GM19328 (cell line): ENCODE measurements around the gene RHCG.

Source experiments
- ATAC-seq: cut with Tn5 transposase; IDR thresholded peaks from one replicate; pipeline ENCODE4 v1.9.1; 2021; ENCODE audit warnings: mild to moderate bottlenecking, moderate library complexity; ENCODE audit not compliant: unreplicated experiment

Gene RHCG

GRCh38 chr15:89496155-89497098, at the start of gene RHCG:
Gene RHCG (minus strand): TSS chr15:89496583. CDS start chr15:89496544, 39 bp downstream.
- no peak for ATAC-seq

DNA sequence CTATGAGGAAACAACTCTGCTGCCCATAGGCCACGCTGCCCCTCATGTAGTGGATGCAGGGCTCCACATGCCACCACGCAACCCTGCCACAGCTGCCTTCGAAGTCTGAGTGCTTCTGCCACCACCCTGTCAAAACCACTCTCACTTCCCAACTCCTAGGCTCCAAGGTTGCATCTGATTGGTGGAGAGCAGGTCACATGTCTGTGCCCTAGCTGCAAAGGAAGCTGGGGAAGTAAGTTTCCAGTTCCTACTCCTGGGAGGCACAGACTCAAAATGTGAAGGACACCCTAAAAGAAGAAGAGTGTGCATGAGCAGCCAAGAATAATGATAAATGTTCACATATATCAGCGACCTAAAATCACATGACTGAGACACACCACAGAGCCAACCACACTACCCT, 47.0 kb upstream of the RHCG start:
- no peak for ATAC-seq

DNA sequence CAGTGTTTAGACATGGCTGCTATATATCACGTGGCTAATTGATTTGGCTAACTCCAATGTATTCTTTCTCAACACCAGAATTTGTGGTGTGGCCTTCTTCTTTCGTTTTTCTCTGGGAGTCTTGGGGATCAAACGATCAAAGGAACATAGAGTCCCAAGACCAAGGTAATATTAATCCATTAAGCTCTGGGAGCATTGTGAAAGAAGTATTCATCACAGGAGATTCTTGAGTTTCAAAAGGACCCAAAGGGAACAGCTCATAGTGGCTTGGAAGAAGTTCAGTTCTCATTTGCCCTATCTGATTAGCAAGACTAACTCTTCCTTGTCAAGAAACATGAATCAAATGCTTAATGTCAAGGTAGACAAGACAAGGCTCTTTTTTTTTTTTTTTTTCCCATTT, 46.0 kb upstream of the RHCG start:
- no peak for ATAC-seq

GRCh38 chr15:89539027-89539426, 42.6 kb upstream of the RHCG start:
- ATAC-seq, result no peak

DNA sequence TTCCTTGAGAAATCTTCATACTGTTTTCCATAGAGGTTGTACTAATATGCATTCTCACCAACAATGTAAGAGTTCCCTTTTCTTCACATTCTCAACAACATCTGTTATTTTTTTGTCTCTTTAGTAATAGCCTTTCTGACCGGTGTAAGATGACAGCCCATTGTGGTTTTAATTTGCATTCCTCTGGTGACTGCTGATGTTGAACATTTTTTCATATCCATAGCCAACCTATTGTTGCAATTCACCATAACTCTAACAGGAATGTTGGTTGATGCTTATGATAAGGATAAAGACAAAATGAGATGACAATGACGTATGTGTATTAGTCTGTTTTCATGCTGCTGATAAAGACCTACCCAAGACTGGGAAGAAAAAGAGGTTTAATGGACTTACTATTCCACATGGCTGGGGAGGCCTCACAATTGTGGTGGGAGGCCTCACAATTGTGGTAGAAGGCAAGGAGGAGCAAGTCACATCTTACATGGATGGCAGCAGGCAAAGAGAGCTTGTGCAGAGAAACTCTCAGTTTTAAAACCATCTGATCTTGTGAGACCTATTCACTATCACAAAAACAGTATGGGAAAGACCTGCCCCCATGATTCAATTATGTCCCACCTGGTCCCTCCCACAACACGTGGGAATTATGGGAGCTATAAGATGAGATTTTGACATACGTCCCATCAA, 37.6 kb upstream of the RHCG start:
- ATAC-seq, result no peak

DNA sequence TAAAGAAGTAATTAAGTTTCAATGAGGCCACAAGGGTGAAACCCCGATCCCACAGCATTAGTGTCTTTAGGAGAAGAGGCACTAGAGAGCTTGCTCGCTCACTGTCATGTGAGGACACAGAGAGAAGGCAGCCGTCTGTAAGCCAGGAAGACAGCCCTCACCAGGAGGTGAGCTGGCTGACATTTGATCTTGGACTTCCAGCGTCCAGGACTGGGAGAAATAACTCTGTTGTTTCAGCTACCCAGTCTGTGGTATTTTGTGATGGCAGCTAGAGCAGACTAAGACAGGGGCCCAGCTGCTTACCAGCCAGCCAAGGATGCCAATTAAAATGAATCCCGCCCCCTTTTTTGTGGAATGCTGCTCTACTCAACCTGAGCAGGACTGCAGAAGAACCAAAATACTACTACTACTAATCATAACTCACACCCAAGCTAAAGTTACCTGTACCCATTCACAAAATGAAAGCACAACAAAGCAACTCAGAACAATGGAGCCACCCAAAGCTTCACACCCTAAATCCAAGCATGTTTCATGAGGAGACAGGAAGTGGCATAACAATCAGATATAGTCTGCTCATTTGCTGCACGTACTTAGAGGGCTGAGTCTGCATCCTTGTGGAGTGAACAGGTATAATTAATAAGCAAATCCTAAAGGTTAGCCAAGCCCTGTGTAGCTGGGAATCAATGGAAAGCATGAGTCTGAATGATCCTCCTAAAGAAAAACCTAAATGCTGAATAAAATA, 35.6 kb upstream of the RHCG start:
- no peak for ATAC-seq

DNA sequence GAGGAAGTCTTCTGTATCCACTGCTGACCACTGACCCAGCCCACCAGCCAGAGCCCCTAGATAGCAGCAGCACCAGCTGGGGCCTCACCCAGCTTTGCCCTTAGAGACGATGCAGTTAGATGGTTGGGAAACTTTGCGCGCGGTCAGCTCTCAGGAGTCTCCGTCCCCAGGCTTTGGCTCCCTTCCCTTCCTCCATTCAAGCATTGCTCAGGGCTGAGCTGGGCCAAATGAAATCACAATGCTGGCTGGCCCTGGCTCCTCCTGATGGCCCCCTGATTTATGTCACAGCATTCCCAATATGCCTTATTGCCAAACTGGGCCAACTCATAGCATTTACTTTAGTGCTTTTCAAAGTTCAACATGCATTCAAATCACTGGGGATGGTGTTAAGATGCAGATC, 34.6 kb upstream of the RHCG start:
- no peak for ATAC-seq

DNA sequence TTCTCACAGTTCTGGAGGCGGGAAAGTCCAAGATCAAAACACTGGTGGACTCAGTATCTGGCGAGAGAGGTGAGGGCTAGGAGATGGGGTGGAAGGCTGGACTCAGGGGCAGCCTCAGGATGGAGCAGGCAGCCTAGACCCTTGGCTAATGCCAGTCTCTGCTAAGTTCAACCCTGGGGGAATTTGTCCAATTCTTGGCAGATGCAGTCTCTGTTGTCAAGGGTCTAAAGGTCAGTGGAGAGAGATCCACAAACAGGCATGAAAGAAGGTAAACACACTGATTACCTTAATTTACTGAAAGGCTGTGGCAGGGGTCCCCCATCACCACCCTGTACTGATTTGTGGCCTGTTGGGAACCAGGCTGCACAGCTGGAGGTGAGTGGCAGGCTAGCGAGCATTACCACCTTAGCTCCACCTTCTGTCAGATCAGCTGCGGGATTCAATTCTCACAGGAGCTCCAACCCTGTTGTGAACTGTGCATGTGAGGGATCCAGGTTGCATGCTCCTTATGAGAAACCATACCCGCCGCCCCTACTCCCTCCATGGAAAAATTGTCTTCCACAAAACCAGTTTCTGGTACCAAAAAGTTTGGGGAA, 32.5 kb upstream of the RHCG start:
- no peak for ATAC-seq

- no peak for ATAC-seq
These were observed 30.4 kb upstream of the RHCG start for GRCh38 chr15:89526601-89527441.

DNA sequence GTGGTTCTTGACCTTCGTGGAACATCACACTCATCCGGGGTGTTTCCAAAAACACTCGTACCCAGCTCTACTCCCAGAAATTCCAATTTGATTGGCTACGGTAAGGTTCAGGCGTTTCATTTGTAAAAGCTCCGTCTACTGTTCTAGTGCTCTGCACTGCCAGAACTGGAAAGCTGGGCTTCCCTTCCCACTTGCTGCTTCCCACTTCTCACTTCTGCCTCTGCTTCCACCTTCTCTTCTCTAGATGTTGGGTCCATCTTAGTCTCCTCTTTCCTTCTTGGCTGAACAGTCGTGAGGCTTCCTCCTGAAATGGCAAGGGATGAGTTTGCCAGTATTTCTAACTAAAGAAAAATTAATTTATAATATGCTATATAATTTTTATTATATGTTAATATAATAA, 29.8 kb upstream of the RHCG start:
- no peak for ATAC-seq

DNA sequence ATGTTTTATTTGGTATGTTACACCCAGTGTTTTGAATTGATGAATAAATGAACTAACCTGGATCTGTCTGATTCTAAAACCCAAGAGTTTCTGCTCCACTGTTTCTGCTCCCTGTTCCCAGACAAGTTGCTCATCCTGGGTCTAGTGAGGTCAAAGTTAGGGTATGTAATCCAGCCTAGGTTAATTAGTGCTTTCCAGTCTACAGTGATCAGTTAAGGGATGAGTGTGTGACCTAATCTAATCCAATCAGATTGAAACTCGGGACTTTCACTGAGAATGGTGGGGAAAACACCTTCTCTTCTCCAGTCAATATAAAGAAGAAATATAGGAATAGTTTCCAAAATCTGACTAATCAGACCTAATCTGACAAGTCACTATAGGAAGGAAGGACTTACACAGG, 27.8 kb upstream of the RHCG start:
- ATAC-seq, result no peak

DNA sequence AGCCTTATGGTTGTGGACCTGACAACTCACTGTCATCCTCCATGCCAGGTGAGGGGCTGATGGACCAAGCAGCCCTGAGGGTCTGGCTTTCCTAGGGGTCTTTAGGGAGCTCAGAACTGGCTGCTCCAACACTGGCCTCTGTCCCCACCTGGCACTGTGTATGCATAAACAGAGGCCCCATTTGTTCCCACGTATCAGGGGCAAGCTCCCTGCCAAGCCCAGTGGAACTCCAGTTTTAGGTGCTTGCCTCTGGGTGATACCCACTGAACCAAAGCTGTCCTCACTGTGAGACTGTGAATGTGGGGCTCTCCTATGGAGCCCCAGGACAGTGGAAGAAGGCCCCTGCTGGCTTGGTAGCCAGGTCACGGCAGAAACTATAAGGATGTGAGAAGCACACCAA, 26.7 kb upstream of the RHCG start:
- ATAC-seq, result no peak

- no peak for ATAC-seq
These were observed 25.2 kb upstream of the RHCG start for GRCh38 chr15:89521605-89522004.

DNA sequence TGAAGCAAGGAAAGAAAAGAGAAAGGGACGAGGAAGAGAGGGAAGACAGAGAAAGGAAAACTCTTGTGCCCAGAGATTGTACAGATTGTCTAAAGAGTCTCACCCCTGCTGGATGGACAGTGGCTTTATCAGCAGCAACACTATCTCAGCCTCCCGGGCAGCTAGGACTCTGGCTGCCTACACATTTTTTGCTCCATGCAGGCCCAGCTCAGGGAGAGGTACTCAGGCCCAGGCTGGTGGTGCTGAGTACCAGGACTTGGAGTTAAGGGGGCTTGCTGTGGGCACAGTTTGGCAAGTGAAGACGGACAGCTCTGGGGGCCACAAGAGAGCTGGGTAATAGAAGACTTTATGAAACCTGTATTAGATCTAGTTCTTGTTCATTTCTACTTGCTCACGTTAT, 19.1 kb upstream of the RHCG start:
- no peak for ATAC-seq

DNA sequence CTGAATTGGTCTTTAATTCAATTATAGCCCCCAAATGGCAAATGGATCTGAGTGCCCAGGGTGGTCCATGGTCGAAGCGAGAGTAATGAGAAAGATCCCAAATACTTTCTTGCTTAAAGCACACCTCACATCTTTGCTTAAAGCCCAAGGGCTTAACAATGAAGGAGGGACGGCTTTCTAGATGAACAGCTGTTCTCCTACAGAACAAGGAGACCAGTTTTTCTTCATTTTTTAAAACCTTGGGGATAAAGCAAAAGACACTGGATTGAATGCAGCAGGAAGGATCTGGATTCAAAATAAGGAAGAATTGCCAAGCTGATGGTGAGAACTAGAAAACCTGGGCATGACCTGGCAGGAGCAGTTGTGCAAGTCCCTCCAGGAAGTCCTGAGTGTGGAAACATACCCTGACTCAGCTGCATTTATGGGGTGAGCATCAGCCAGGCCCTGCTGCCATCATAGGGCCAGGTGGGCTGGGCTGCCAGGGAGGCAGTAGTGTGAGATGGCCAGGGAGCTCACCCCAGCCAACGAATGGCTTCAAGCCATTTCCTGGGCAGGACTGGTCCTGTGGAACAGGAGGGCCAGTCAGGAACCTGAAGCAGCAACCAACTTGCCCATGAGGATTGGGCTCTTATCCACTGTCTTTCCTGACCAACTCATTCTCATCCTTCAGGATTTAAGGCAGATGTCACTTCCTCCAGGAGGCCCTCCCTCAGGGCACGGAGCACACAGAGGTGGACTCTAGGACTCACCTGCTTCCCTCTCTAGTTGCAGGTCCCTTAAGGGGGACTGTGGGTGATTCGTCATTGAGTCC, 18.4 kb upstream of the RHCG start:
- no peak for ATAC-seq

DNA sequence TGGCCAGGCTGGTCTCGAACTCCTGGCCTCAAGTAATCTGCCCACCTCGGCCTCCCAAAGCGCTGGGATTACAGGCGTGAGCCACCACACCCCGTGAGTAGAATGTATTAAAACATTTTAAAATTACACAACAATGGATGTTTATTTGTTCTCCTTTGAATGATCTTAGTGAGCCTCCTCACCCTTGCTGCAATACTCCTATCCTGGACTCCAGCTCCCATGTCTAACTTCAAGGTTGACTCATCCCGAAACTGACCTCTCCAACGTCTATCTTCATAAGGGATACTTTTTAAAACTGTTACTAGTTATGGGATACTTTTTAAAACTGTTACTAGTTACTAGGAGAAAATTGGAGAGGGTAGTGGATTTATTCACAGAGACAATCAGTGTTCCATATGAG, 17.8 kb upstream of the RHCG start:
- ATAC-seq, result no peak

GRCh38 chr15:89513284-89513683, 16.9 kb upstream of the RHCG start:
- no peak for ATAC-seq

DNA sequence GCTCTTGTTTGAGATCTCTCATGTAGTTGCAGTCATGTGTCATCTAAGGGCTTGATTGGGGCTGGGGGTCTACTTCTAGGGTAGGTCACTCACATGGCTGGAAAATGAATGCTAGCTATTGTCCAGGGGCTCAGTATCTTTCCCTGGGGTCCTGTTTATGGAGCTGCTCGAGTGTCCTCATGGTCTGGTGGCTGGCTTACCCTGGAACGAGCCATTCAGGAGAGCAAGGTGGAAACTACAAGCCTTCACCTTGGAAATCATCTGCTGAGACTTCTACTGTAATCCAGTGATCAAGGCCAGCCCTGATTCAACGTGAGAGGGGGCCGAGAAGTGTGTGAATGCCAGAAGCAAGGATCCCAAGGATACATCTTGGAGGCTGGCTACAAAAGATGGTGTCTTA, 16.2 kb upstream of the RHCG start:
- ATAC-seq, result no peak

DNA sequence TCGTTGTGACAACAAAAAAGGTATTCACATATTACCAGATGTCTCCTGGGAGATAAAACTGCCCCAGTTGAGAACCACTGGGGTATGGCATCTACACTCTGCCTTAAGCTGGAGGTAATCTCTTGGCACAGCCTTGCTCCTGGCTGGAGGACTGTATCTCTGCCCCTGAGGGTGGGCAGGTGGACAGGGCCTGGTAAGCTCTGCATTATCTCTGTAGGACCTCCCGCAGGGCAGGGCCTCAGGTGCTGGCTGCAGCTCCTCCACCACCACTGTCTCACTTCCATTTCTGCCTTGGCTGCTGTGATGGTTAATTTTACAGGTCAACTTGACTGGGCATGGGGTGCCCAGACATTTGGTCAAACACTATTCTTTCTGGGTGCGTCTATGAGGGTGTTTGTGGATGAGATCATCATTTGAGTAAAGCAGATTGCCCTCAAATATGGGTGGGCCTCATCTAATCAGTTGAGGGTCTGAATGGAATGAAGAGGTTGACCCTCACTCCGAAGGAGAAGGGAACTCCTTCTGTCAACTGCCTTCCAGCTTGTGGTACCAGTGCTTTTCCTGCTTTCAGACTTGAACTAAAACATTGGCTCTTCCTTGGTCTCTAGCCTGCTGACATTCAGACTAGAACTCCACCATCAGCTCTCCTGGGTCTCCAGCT, 9.8 kb upstream of the RHCG start:
- ATAC-seq, result no peak
